Neural cell (in vitro differentiated cells): Measurements from ENCODE around the gene TMPRSS15.

ENCODE experiments used
- EP300 ChIP-seq: fragments of 450-650 bp; conservative IDR thresholded peaks from 2 replicates; pipeline ENCODE4 v1.6.1; 2014; ENCODE audit warnings: antibody characterized with exemption, mild to moderate bottlenecking, moderate library complexity; ENCODE audit not compliant: poor library complexity, severe bottlenecking
- EZH2 ChIP-seq: fragments of 200-600, 300-800 bp; shearing (Covaris generic), sonication (generic); IDR thresholded peaks from 2 replicates; pipeline ENCODE4 v1.6.1; 2014; ENCODE audit warnings: antibody characterized with exemption, low read length, borderline replicate concordance, mild to moderate bottlenecking; ENCODE audit not compliant: insufficient read depth, poor library complexity, severe bottlenecking
- MXI1 ChIP-seq: fragments of 450-650 bp; conservative IDR thresholded peaks from 2 replicates; pipeline ENCODE4 v1.6.1; 2014; ENCODE audit warnings: antibody characterized with exemption, mild to moderate bottlenecking; ENCODE audit not compliant: poor library complexity, severe bottlenecking
- POLR2AphosphoS5 ChIP-seq: IDR thresholded peaks from 2 replicates; pipeline ENCODE4 v1.6.1; 2012
- RAD21 ChIP-seq: fragments of 450-650 bp; conservative IDR thresholded peaks from 2 replicates; pipeline ENCODE4 v1.6.1; 2014; ENCODE audit warnings: antibody characterized with exemption, mild to moderate bottlenecking, moderate library complexity
- REST ChIP-seq: IDR thresholded peaks from 2 replicates; pipeline ENCODE4 v1.6.1; 2012; ENCODE audit warnings: borderline replicate concordance
- SMC3 ChIP-seq: fragments of 450-650 bp; conservative IDR thresholded peaks from 2 replicates; pipeline ENCODE4 v1.6.1; 2014; ENCODE audit warnings: antibody characterized with exemption, mild to moderate bottlenecking, moderate library complexity; ENCODE audit not compliant: poor library complexity
- TAF1 ChIP-seq: IDR thresholded peaks from 2 replicates; pipeline ENCODE4 v1.6.1; 2012; ENCODE audit warnings: low read depth
- TF ChIP-seq, protein P1 (sequence below): fragments of 450-650 bp; IDR thresholded peaks from 2 replicates; pipeline ENCODE4 v1.5.1; 2014; ENCODE audit warnings: antibody characterized with exemption, mild to moderate bottlenecking, moderate library complexity; ENCODE audit not compliant: poor library complexity, severe bottlenecking

DNA sequence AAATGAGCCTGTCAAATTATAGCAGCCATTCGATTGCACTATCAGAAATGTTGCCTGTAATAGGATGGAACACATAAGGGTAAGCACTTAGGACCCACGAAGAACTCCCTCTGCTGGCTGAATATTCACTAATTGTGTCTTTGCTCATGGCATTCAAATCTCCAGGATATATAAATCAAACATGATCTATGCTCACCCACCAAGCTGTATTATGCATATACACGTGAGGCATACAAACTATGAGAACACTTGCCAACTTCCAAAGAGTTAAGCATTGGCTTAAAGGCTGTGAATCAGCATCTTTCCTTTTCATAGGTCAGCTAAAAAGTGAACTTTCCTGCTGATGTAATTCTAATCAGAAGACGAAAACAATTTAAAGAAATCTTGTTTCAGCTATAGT lies 34.5 kb downstream of the TMPRSS15 start:
- TF ChIP-seq, protein P1, sequence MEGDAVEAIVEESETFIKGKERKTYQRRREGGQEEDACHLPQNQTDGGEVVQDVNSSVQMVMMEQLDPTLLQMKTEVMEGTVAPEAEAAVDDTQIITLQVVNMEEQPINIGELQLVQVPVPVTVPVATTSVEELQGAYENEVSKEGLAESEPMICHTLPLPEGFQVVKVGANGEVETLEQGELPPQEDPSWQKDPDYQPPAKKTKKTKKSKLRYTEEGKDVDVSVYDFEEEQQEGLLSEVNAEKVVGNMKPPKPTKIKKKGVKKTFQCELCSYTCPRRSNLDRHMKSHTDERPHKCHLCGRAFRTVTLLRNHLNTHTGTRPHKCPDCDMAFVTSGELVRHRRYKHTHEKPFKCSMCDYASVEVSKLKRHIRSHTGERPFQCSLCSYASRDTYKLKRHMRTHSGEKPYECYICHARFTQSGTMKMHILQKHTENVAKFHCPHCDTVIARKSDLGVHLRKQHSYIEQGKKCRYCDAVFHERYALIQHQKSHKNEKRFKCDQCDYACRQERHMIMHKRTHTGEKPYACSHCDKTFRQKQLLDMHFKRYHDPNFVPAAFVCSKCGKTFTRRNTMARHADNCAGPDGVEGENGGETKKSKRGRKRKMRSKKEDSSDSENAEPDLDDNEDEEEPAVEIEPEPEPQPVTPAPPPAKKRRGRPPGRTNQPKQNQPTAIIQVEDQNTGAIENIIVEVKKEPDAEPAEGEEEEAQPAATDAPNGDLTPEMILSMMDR: peak; percentile 70
- TF ChIP-seq TAF1 (no peak), POLR2AphosphoS5 (no peak), EP300 (no peak), RAD21 (peak; percentile 66), EZH2 (no peak), MXI1 (no peak), REST (no peak), SMC3 (peak; percentile 79)
